ENCODE results near the gene NF1.

NF1 gene

GRCh38 chr17:31295489-31295871 is 200.7 kb downstream of the NF1 start:
- H3K27ac ChIP-seq, result no peak overlapping the region
- ChIA-PET CTCF (no interaction called here), POLR2A (ENCODE audit: low non-redundant PET) (interaction anchor here (0.5 kb wide), 1 partner anchor 13 kb away, joined by 5 read pairs; no protein-coding TSS in a partner anchor)
- TF ChIP-seq CTCF (conservative IDR thresholded peaks at IDR 0.05; ENCODE audit: low read depth), result no peak
- no peak for DNase-seq (ENCODE audit: low spot score)

DNA sequence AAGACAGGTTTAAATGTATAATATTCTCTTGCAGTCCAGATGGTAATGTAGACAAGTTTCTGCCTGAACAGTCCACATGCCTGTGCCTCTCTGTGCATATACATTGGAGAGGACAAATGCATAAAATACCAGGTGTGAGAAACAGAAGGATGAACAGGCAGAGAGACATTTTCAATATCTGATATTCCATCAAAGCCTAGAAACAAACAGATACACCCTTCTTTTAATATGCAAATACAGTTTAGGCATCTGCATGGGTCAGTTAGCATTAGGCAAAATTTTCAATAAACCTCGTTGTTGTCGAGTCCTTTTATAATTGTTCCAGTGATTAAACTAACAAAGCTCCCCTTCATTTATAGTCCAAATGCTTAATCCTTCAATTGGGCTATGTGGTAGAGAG is 201.4 kb downstream of the NF1 start:
- ChIA-PET POLR2A (ENCODE audit: low non-redundant PET) (no interaction called here), CTCF (no interaction called here)
- no peak overlapping the region for H3K27ac ChIP-seq
- no peak for TF ChIP-seq CTCF (conservative IDR thresholded peaks at IDR 0.05; ENCODE audit: low read depth)
- DNase-seq (ENCODE audit: low spot score), result no peak

GRCh38 chr17:31297090-31297489 is 202.3 kb downstream of the NF1 start, which contains the start of gene OMG:
Gene OMG (minus strand): TSS chr17:31297239. CDS start chr17:31296331, 908 bp downstream.
- POLR2A ChIA-PET (ENCODE audit: low non-redundant PET), result no interaction called here
- TF ChIP-seq CTCF (conservative IDR thresholded peaks at IDR 0.05; ENCODE audit: low read depth), result no peak
- no peak for DNase-seq (ENCODE audit: low spot score)
- no peak within 1 kb of the TSS for H3K27ac ChIP-seq
- CTCF ChIA-PET, result no interaction called here

GRCh38 chr17:31299624-31300023 is 204.8 kb downstream of the NF1 start:
- no peak for TF ChIP-seq CTCF (conservative IDR thresholded peaks at IDR 0.05; ENCODE audit: low read depth)
- CTCF ChIA-PET, result no interaction called here
- no peak overlapping the region for H3K27ac ChIP-seq
- DNase-seq (ENCODE audit: low spot score), result no peak
- POLR2A ChIA-PET (ENCODE audit: low non-redundant PET), result no interaction called here

GRCh38 chr17:31307640-31308039 is 212.9 kb downstream of the NF1 start:
- no peak for DNase-seq (ENCODE audit: low spot score)
- TF ChIP-seq CTCF (conservative IDR thresholded peaks at IDR 0.05; ENCODE audit: low read depth), result no peak
- H3K27ac ChIP-seq, result no peak overlapping the region
- POLR2A ChIA-PET (ENCODE audit: low non-redundant PET), result no interaction called here
- CTCF ChIA-PET, result no interaction called here

DNA sequence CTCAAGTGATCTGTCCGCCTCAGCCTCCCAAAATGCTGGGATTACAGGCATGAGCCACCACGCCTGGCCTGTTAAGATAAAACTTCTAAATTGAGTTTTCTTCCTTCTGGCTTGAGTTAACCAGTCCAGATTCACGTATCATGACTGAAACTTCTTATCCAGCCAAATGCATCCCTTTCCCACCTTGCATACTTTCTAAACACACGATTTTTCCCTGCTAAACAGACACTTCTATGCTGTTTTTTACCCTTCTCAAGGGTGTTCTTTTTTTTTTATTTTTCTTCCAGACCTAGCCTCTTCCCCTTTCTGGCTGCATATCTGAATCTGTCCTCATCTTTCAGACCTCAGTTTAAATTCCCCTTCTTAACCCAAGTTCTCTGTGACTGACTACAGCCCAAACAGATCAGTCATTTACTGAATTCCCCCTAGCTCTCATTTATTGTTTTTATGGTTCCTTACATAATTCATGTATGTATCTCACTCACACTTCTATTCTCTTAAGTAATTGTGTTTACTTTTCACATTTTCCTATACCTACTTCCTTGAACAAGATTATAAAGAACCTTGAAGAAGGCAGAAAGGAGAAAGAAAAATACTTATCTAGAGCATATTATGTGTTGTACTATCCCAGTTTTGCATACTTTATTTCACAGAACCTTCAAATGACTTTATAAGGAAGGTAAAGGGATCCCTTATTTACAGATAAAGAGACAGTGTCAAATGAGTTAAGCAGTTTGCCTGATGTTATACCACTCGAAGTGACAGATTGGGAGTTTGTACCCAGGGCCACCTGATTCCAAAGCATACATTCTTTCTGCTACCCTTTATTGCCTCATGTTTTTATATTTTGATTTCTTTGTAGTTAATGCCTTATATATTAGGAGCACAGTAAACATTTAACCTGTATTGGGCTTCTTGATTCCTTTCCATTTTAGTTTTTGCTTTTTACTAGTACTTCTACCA is 213.9 kb downstream of the NF1 start:
- H3K27ac ChIP-seq, result no peak overlapping the region
- TF ChIP-seq CTCF (conservative IDR thresholded peaks at IDR 0.05; ENCODE audit: low read depth), result no peak
- POLR2A ChIA-PET (ENCODE audit: low non-redundant PET), result no interaction called here
- CTCF ChIA-PET, result no interaction called here
- no peak for DNase-seq (ENCODE audit: low spot score)

Measured in RWPE1 (cell line).